Colonic mucosa (tissue), 4 donors: Measurements from ENCODE around the gene BBOF1. TPM values are rescaled to one million over a fixed set of nuclear protein-coding genes. Genes with fewer than 3 reads are reported as not detected.
"Not testable (repeated sequence)": the region's sequence is repeated elsewhere in the genome, so short reads cannot be mapped to it uniquely, and the experiment has no call there.

Experiments used
- DNase-seq: peaks from one replicate; pipeline ENCODE4 v3.0.0-alpha.2; 2020
- H3K27ac ChIP-seq: fragments of 200-600 bp; one replicate; pipeline ENCODE4 v1.8.0; 2021
- H3K27me3 ChIP-seq: fragments of 200-600 bp; one replicate; pipeline ENCODE4 v1.8.0; 2021
- H3K36me3 ChIP-seq: fragments of 200-600 bp; one replicate; pipeline ENCODE4 v1.8.0; 2021
- H3K4me1 ChIP-seq: fragments of 200-600 bp; one replicate; pipeline ENCODE4 v1.8.0; 2021; ENCODE audit warnings: mild to moderate bottlenecking
- H3K4me3 ChIP-seq: fragments of 200-600 bp; one replicate; pipeline ENCODE4 v1.8.0; 2021
- H3K9ac ChIP-seq, 2 donors: one replicate each; pipeline ENCODE4 v1.7.0; 2013; ENCODE audit warnings: control low read depth in 2 of 2, low read depth in 2 of 2, low read length in 2 of 2
- H3K9me3 ChIP-seq: fragments of 200-600 bp; one replicate; pipeline ENCODE4 v1.8.0; 2021
- CTCF ChIP-seq: fragments of 200-600 bp; IDR thresholded peaks from one replicate; pipeline ENCODE4 v1.8.0; 2022; ENCODE audit warnings: antibody characterized with exemption, mild to moderate bottlenecking
- intact Hi-C: fragments of 100-400 bp; cut with DNase I; formaldehyde crosslinking; loops from one replicate; pipeline ENCODE4 v1.14.1; 2022
- total RNA-seq, 2 donors: library from RNA; stranded (reverse); fragmentation: NEBNext Ultra II Directional in 1 of 2; extraction: Animal tissue kit (Norgen Biotek cat#: 25700) in 1 of 2; gene quantifications; one replicate each; pipeline ENCODE4 v1.2.1, GENCODE V29; 2021
- donor health status: healthy.
- donor health status: DM: no; HTN: no; CAD: no.
- donor health status: DM: no; HTN: no; CAD: no.

Gene BBOF1
- total RNA-seq, 2 donors from 2014 or later: 1.4 to 2.8 TPM

- Histone ChIP-seq H3K9ac (no peak overlapping the region), H3K27me3 (no peaks in the 10 kb centered on the region), H3K9me3 (no peaks in the 10 kb centered on the region), H3K4me3 (no peak overlapping the region), H3K27ac (no peak overlapping the region), H3K36me3 (no peaks in the 10 kb centered on the region), H3K4me1 (no peaks in the 10 kb centered on the region)
- no peak for DNase-seq
- intact Hi-C loops: no loop called here
- no peak for TF ChIP-seq CTCF
These were observed 90.2 kb downstream of the BBOF1 start for GRCh38 chr14:74109369-74109768.

- not testable (repeated sequence) for H3K9ac ChIP-seq, H3K4me1 ChIP-seq, H3K4me3 ChIP-seq, H3K9me3 ChIP-seq, H3K27ac ChIP-seq, H3K36me3 ChIP-seq, H3K27me3 ChIP-seq, DNase-seq
- intact Hi-C loops: loop anchor here (2.0 kb wide), 1 partner anchor 143 kb away; no protein-coding TSS in a partner anchor
These were observed 92.5 kb downstream of the BBOF1 start for GRCh38 chr14:74111395-74112216.

Other genes starting within 250 kb of the BBOF1 start
- gene PTGR2, start 167.5 kb upstream of the BBOF1 start, total RNA-seq: 10 to 100 TPM in 1 of 2 donors, 1 to 10 TPM in 1; 8.8 to 20.9 TPM
- gene ZNF410, start 132.5 kb upstream of the BBOF1 start, total RNA-seq: 10 to 100 TPM; 37.8 to 38.7 TPM
- gene FAM161B, start 69.3 kb upstream of the BBOF1 start, total RNA-seq: 1 to 10 TPM; 3.0 to 5.6 TPM
- 10 to 100 TPM; 21.6 to 23.5 TPM for gene COQ6, start 69.0 kb upstream of the BBOF1 start, total RNA-seq
- 100 to 1,000 TPM; 130 to 153 TPM for gene ENTPD5, start 61 bp upstream of the BBOF1 start, total RNA-seq
- 10 to 100 TPM; 29.6 to 47.9 TPM for gene ALDH6A1, start 65.1 kb downstream of the BBOF1 start, total RNA-seq
- gene LIN52, start 65.6 kb downstream of the BBOF1 start, total RNA-seq: 1 to 10 TPM; 3.5 to 7.5 TPM
- gene VSX2, start 220.1 kb downstream of the BBOF1 start, total RNA-seq: not detected